Measurements from ENCODE around the gene CDK19. TPM values are rescaled to one million over a fixed set of nuclear protein-coding genes. Genes with fewer than 3 reads are reported as not detected.

The CDK19 gene
- total and polyA plus RNA-seq, 9 of the 15 experiments (the other 6 are each of a cell fraction or from before 2014, with no cell fraction given), result 3.8 to 15.2 (median 7.4) TPM

DNA sequence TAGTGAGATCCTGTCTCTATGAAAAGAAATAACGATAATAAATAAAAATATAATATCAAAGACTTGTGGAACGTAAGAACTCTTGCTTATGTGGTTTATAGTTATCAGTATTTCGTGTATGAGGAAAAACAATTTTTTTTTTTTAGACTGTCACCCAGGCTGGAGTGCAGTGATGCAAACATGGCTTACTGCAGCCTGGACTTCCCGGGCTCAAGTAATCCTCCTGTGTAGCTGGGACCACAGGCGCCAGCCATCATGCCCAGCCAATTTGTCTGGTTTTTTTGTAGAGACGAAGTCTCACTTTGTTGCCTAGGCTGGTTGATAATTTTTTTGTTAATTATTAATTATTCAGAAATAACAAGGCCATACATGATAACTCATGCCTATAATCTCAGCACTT, 18.6 kb upstream of the CDK19 start:
- POLR2A ChIA-PET, result no interaction called here
- H3K4me3 ChIP-seq, result no peak overlapping the region
- DNase-seq (ENCODE audit: extremely low read depth in 1 of 4, low spot score in 3 of 4) (no peak), FAIRE-seq (no peak), ATAC-seq (no peak)
- no peak for TF ChIP-seq CBX2 (IDR thresholded peaks at IDR 0.05; ENCODE audit: insufficient read depth, low read length, poor library complexity, severe bottlenecking)
- TF ChIP-seq HLTF (IDR thresholded peaks at IDR 0.05), result no peak
- TF ChIP-seq RBBP5 (IDR thresholded peaks at IDR 0.05; ENCODE audit: borderline replicate concordance, insufficient read depth, low read length, poor library complexity, severe bottlenecking), result no peak
- no peak for TF ChIP-seq KDM1A (IDR thresholded peaks at IDR 0.05)
- no peak for TF ChIP-seq FOXK2 (conservative IDR thresholded peaks at IDR 0.05 in 1 of 2, IDR thresholded peaks at IDR 0.05 in 1 of 2; ENCODE audit: low read depth in 2 of 2)
- H3K79me2 ChIP-seq (ENCODE audit: control insufficient read depth, insufficient read depth, low read length), result no peaks in the 10 kb centered on the region
- H2AFZ ChIP-seq (ENCODE audit: low read depth, low read length), result no peak overlapping the region
- H3K27ac ChIP-seq (ENCODE audit: extremely low read depth, low read depth, low read length), result no peak overlapping the region
- 26% methylated on average over 6 of the region's 6 CpGs for WGBS (ENCODE audit: insufficient coverage, low coverage, missing lambda C conversion rate)
- no TSS peak for BruUV-seq (replicated peaks)
- no peaks in the 10 kb centered on the region for H3K4me1 ChIP-seq (replicated peaks in 1 of 2; ENCODE audit: control insufficient read depth in 2 of 2, insufficient read depth in 2 of 2, low read length in 2 of 2)
- no peak overlapping the region for H3K4me2 ChIP-seq (ENCODE audit: insufficient read depth, low read length)
- H3K9ac ChIP-seq (ENCODE audit: insufficient read depth in 1 of 2, low read depth in 2 of 2, low read length in 2 of 2), result no peak overlapping the region
- CTCF ChIA-PET (ENCODE audit: low intra/inter-chr PET ratio), result no interaction called here
- H4K20me1 ChIP-seq (replicated peaks; ENCODE audit: control insufficient read depth, insufficient read depth, low read length), result no peaks in the 10 kb centered on the region
- no peaks in the 10 kb centered on the region for H3K36me3 ChIP-seq (ENCODE audit: control insufficient read depth, insufficient read depth, low read length)
- no peaks in the 10 kb centered on the region; a peak in 1 of 5 replicates for H3K27me3 ChIP-seq (ENCODE audit: control insufficient read depth in 2 of 2, insufficient read depth in 2 of 2, low read length in 2 of 2)
- intact Hi-C loops (cut with micrococcal nuclease) (no loop called here), in situ Hi-C loops (cut with MboI) (no loop called here)
- H3K9me3 ChIP-seq (replicated peaks; ENCODE audit: control insufficient read depth, insufficient read depth, low read depth, low read length), result no peaks in the 10 kb centered on the region
- no peaks in the 10 kb centered on the region for H3K9me1 ChIP-seq (ENCODE audit: control insufficient read depth, insufficient read depth, low read length)

DNA sequence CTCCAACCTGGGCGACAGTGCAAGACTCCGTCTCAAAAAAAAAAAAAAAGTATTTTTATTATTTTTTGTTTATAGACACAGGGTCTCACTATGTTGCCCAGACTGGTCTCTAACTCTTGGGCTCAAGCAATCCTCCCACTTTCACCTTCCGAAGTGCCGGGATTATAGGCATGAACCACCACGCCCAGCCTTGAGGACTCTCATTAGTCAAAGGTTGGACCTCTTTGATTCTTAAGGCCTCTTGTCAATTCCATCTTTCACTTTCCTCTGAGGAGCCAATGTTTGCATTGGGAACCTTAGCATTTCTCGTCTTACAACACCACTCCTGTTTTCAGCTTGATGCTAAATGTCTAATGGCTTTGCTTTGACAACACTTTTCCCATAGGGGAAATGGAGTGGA, 16.1 kb upstream of the CDK19 start:
- H3K27me3 ChIP-seq (ENCODE audit: control insufficient read depth in 2 of 2, insufficient read depth in 2 of 2, low read length in 2 of 2), result no peaks in the 10 kb centered on the region; a peak in 1 of 5 replicates
- TF ChIP-seq, protein P1, sequence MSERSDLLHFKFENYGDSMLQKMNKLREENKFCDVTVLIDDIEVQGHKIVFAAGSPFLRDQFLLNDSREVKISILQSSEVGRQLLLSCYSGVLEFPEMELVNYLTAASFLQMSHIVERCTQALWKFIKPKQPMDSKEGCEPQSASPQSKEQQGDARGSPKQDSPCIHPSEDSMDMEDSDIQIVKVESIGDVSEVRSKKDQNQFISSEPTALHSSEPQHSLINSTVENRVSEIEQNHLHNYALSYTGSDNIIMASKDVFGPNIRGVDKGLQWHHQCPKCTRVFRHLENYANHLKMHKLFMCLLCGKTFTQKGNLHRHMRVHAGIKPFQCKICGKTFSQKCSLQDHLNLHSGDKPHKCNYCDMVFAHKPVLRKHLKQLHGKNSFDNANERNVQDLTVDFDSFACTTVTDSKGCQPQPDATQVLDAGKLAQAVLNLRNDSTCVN (CRISPR knock-in tag; IDR thresholded peaks at IDR 0.05), result no peak
- TF ChIP-seq POLR2A (conservative IDR thresholded peaks at IDR 0.05) (no peak), KAT7 (CRISPR knock-in tag; IDR thresholded peaks at IDR 0.05; ENCODE audit: borderline replicate concordance) (no peak), CREB1 (IDR thresholded peaks at IDR 0.05) (no peak), CREB1 (CRISPR knock-in tag; IDR thresholded peaks at IDR 0.05) (no peak), HDGF (IDR thresholded peaks at IDR 0.05) (no peak), RAD21 (CRISPR knock-in tag; conservative IDR thresholded peaks at IDR 0.05 in 1 of 2, IDR thresholded peaks at IDR 0.05 in 1 of 2) (no peak), SUPT5H (IDR thresholded peaks at IDR 0.05) (no peak)
- TF ChIP-seq, protein P2, sequence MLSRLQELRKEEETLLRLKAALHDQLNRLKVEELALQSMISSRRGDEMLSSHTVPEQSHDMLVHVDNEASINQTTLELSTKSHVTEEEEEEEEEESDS (CRISPR knock-in tag; IDR thresholded peaks at IDR 0.05), result no peak
- TF ChIP-seq, protein P3, sequence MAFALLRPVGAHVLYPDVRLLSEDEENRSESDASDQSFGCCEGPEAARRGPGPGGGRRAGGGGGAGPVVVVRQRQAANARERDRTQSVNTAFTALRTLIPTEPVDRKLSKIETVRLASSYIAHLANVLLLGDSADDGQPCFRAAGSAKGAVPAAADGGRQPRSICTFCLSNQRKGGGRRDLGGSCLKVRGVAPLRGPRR (CRISPR knock-in tag; IDR thresholded peaks at IDR 0.05), result no peak
- TF ChIP-seq, protein P4, sequence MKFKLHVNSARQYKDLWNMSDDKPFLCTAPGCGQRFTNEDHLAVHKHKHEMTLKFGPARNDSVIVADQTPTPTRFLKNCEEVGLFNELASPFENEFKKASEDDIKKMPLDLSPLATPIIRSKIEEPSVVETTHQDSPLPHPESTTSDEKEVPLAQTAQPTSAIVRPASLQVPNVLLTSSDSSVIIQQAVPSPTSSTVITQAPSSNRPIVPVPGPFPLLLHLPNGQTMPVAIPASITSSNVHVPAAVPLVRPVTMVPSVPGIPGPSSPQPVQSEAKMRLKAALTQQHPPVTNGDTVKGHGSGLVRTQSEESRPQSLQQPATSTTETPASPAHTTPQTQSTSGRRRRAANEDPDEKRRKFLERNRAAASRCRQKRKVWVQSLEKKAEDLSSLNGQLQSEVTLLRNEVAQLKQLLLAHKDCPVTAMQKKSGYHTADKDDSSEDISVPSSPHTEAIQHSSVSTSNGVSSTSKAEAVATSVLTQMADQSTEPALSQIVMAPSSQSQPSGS (CRISPR knock-in tag; IDR thresholded peaks at IDR 0.05), result no peak
- no peak overlapping the region for H3K4me3 ChIP-seq
- H3K36me3 ChIP-seq (ENCODE audit: control insufficient read depth, insufficient read depth, low read length), result no peaks in the 10 kb centered on the region
- in situ Hi-C loops (cut with MboI), result no loop called here
- FAIRE-seq, result no peak
- no peaks in the 10 kb centered on the region for H3K9me3 ChIP-seq (replicated peaks; ENCODE audit: control insufficient read depth, insufficient read depth, low read depth, low read length)
- no peak for ATAC-seq
- no peak for DNase-seq (ENCODE audit: extremely low read depth in 1 of 4, low spot score in 3 of 4)
- H4K20me1 ChIP-seq (replicated peaks; ENCODE audit: control insufficient read depth, insufficient read depth, low read length), result no peaks in the 10 kb centered on the region
- H3K79me2 ChIP-seq (ENCODE audit: control insufficient read depth, insufficient read depth, low read length), result no peaks in the 10 kb centered on the region
- WGBS (ENCODE audit: insufficient coverage, low coverage, missing lambda C conversion rate), result 37% methylated on average over 6 of the region's 6 CpGs
- no peak overlapping the region for H3K9ac ChIP-seq (ENCODE audit: insufficient read depth in 1 of 2, low read depth in 2 of 2, low read length in 2 of 2)
- H2AFZ ChIP-seq (ENCODE audit: low read depth, low read length), result no peak overlapping the region
- H3K4me2 ChIP-seq (ENCODE audit: insufficient read depth, low read length), result no peak overlapping the region
- BruUV-seq (replicated peaks), result no TSS peak
- ChIA-PET CTCF (ENCODE audit: low intra/inter-chr PET ratio) (no interaction called here), POLR2A (interaction anchor here (1.1 to 1.5 kb wide), 3 partner anchors 8 to 43 kb away, joined by 3 to 5 read pairs (median 4); partner anchors contain the start of genes AMD1 and CDK19)
- H3K9me1 ChIP-seq (ENCODE audit: control insufficient read depth, insufficient read depth, low read length), result no peaks in the 10 kb centered on the region
- H3K27ac ChIP-seq (ENCODE audit: extremely low read depth, low read depth, low read length), result no peak overlapping the region
- intact Hi-C loops (cut with micrococcal nuclease), result no loop called here
- no peaks in the 10 kb centered on the region for H3K4me1 ChIP-seq (replicated peaks in 1 of 2; ENCODE audit: control insufficient read depth in 2 of 2, insufficient read depth in 2 of 2, low read length in 2 of 2)

All from K562 (cell line).